HepG2 (cell line): Measurements from ENCODE around the gene CDK2AP2.

Experiments used
- FOXM1 ChIP-seq: sonication (generic); formaldehyde crosslinking; IDR thresholded peaks from 2 replicates; pipeline ENCODE4 v1.5.0; 2020; ENCODE audit warnings: missing genetic modification reagents
- NCOA2 ChIP-seq: sonication (generic); formaldehyde crosslinking; IDR thresholded peaks from 2 replicates; pipeline ENCODE4 v1.8.0; 2022; ENCODE audit warnings: inconsistent platforms
- PAWR ChIP-seq: sonication (generic); formaldehyde crosslinking; IDR thresholded peaks from 2 replicates; pipeline ENCODE4 v1.4.0; 2020; ENCODE audit warnings: missing genetic modification reagents, mild to moderate bottlenecking, borderline replicate concordance
- POLR2AphosphoS2 ChIP-seq: IDR thresholded peaks from 2 replicates; pipeline ENCODE4 v1.6.1; 2011; ENCODE audit warnings: low read depth, low read length, improper control_type of control experiment
- TF ChIP-seq, protein P1 (sequence below): sonication (generic); formaldehyde crosslinking; IDR thresholded peaks from 2 replicates; pipeline ENCODE4 v1.5.0; 2020; ENCODE audit warnings: mild to moderate bottlenecking, missing genetic modification reagents, moderate library complexity

DNA sequence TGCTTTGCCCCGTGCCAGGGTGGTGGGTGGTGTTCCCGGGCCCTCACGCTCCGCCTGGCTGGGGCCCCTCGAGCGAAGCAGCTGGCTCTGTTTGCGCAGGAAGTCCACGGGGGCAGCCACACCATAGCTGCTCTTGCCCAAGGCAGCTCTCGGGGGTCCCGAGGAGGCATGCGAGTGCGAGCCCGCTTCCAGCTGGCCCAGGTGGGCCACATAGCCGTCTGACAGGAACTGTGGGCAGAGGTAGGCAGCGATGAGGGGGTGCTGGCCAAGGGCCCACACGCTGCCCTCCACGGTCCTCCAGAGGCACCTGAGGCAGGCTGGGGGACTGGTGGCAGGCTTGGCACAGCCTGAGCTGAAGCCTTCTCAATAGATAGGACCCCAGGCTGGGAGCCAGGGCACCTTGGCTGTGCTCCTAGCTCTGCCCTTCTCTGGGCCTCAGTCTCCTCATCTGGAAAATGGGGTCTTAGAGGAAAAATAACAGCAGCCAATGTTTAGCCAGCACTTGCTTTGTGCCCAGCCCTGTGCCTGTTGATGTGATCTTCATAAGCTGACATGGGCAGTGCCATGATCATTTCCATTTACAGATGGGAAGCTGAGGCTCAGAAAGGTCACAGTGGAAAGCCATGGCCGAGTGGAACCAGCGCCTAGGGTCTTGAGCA lies 15.8 kb downstream of the CDK2AP2 start:
- TF ChIP-seq FOXM1 (CRISPR knock-in tag) (no peak), PAWR (no peak), POLR2AphosphoS2 (no peak), NCOA2 (CRISPR knock-in tag) (no peak)
- TF ChIP-seq, protein P1, sequence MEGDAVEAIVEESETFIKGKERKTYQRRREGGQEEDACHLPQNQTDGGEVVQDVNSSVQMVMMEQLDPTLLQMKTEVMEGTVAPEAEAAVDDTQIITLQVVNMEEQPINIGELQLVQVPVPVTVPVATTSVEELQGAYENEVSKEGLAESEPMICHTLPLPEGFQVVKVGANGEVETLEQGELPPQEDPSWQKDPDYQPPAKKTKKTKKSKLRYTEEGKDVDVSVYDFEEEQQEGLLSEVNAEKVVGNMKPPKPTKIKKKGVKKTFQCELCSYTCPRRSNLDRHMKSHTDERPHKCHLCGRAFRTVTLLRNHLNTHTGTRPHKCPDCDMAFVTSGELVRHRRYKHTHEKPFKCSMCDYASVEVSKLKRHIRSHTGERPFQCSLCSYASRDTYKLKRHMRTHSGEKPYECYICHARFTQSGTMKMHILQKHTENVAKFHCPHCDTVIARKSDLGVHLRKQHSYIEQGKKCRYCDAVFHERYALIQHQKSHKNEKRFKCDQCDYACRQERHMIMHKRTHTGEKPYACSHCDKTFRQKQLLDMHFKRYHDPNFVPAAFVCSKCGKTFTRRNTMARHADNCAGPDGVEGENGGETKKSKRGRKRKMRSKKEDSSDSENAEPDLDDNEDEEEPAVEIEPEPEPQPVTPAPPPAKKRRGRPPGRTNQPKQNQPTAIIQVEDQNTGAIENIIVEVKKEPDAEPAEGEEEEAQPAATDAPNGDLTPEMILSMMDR, result no peak
